HUES6 (cell line): ENCODE data around the gene RAB39A.
"Not testable (repeated sequence)": the region's sequence is repeated elsewhere in the genome, so short reads cannot be mapped to it uniquely, and the experiment has no call there.

Source experiments
- H3K27ac ChIP-seq: 2 replicates; pipeline ENCODE4 v1.7.0; 2013; ENCODE audit warnings: low read depth, mild to moderate bottlenecking, low read length, inconsistent platforms
- H3K27me3 ChIP-seq: 2 replicates; pipeline ENCODE4 v1.6.1; 2013; ENCODE audit warnings: low read length; ENCODE audit not compliant: control insufficient read depth, insufficient read depth
- H3K36me3 ChIP-seq: 2 replicates; pipeline ENCODE4 v1.6.1; 2013; ENCODE audit warnings: low read length; ENCODE audit not compliant: control insufficient read depth, insufficient read depth
- H3K4me1 ChIP-seq: 2 replicates; pipeline ENCODE4 v1.6.1; 2013; ENCODE audit warnings: low read length; ENCODE audit not compliant: control insufficient read depth, insufficient read depth
- H3K4me3 ChIP-seq: 2 replicates; pipeline ENCODE4 v1.5.1; 2013; ENCODE audit warnings: low read depth, low read length
- H3K9ac ChIP-seq: one replicate; pipeline ENCODE4 v1.6.1; 2013; ENCODE audit warnings: mild to moderate bottlenecking, low read length
- H3K9me3 ChIP-seq: 2 replicates; pipeline ENCODE4 v1.6.1; 2013; ENCODE audit warnings: low read depth, low read length; ENCODE audit not compliant: control insufficient read depth, insufficient read depth

The RAB39A gene

GRCh38 chr11:107927559-107927958 is 689 bp upstream of the RAB39A start:
- H3K27ac ChIP-seq, result no peak overlapping the region
- no peak overlapping the region for H3K9ac ChIP-seq
- H3K27me3 ChIP-seq, result peaks cover 5% of the 10 kb centered on the region; the same call in 1 of the 2 replicates
- no peaks in the 10 kb centered on the region for H3K9me3 ChIP-seq
- peaks cover 7% of the 10 kb centered on the region; the same call in 1 of the 2 replicates for H3K4me1 ChIP-seq
- no peaks in the 10 kb centered on the region for H3K36me3 ChIP-seq
- peak overlapping the region; percentile 57 for H3K4me3 ChIP-seq

- H3K9me3 ChIP-seq, result no peaks in the 10 kb centered on the region
- H3K9ac ChIP-seq, result peak overlapping the region; percentile 72
- H3K27ac ChIP-seq, result 0 out of 2 replicates have a peak overlapping the region, but pooled peaks have one; percentile 37
- H3K4me3 ChIP-seq, result peak overlapping the region; percentile 95
- H3K27me3 ChIP-seq, result no peaks in the 10 kb centered on the region; the same call in 1 of the 2 replicates
- no peaks in the 10 kb centered on the region for H3K36me3 ChIP-seq
- peaks cover 7% of the 10 kb centered on the region; the same call in 1 of the 2 replicates for H3K4me1 ChIP-seq
These were observed 689 bp downstream of the RAB39A start for GRCh38 chr11:107928767-107929507.

GRCh38 chr11:107929611-107930200 is 1.5 kb downstream of the RAB39A start:
- no peaks in the 10 kb centered on the region for H3K27me3 ChIP-seq
- H3K36me3 ChIP-seq, result no peaks in the 10 kb centered on the region
- peaks cover 7% of the 10 kb centered on the region; the same call in 1 of the 2 replicates for H3K4me1 ChIP-seq
- no peak overlapping the region for H3K27ac ChIP-seq
- no peaks in the 10 kb centered on the region for H3K9me3 ChIP-seq
- peak overlapping the region; percentile 95 for H3K4me3 ChIP-seq
- peak overlapping the region; percentile 72 for H3K9ac ChIP-seq

- H3K4me3 ChIP-seq, result no peak overlapping the region
- H3K9ac ChIP-seq, result no peak overlapping the region
- H3K27ac ChIP-seq, result no peak overlapping the region
- no peaks in the 10 kb centered on the region for H3K27me3 ChIP-seq
- no peaks in the 10 kb centered on the region for H3K36me3 ChIP-seq
- H3K9me3 ChIP-seq, result no peaks in the 10 kb centered on the region
- H3K4me1 ChIP-seq, result peaks cover 7% of the 10 kb centered on the region; the same call in 1 of the 2 replicates
These were observed 3.0 kb downstream of the RAB39A start for GRCh38 chr11:107931206-107931605.

- no peak overlapping the region for H3K9ac ChIP-seq
- no peaks in the 10 kb centered on the region for H3K27me3 ChIP-seq
- H3K27ac ChIP-seq, result peak overlapping the region; percentile 2; the same call in 1 of the 2 replicates
- no peaks in the 10 kb centered on the region for H3K9me3 ChIP-seq
- peaks cover 10% of the 10 kb centered on the region for H3K4me1 ChIP-seq
- no peaks in the 10 kb centered on the region for H3K36me3 ChIP-seq
- no peak overlapping the region; the same call in 1 of the 2 replicates for H3K4me3 ChIP-seq
These were observed 19.7 kb downstream of the RAB39A start for GRCh38 chr11:107947904-107948303.

- H3K4me3 ChIP-seq, H3K9me3 ChIP-seq, H3K27ac ChIP-seq, H3K36me3 ChIP-seq, H3K9ac ChIP-seq, H3K4me1 ChIP-seq, H3K27me3 ChIP-seq: not testable (repeated sequence)
These were observed 20.1 kb downstream of the RAB39A start for GRCh38 chr11:107948328-107948727.

GRCh38 chr11:107951155-107951554 is 22.9 kb downstream of the RAB39A start:
- no peaks in the 10 kb centered on the region for H3K27me3 ChIP-seq
- no peak overlapping the region for H3K9ac ChIP-seq
- H3K4me3 ChIP-seq, result no peak overlapping the region
- H3K36me3 ChIP-seq, result no peaks in the 10 kb centered on the region
- no peak overlapping the region for H3K27ac ChIP-seq
- no peaks in the 10 kb centered on the region for H3K9me3 ChIP-seq
- peaks cover 13% of the 10 kb centered on the region for H3K4me1 ChIP-seq

GRCh38 chr11:107953446-107953845 is 25.2 kb downstream of the RAB39A start:
- no peaks in the 10 kb centered on the region for H3K9me3 ChIP-seq
- no peak overlapping the region for H3K9ac ChIP-seq
- H3K4me3 ChIP-seq, result no peak overlapping the region
- H3K27ac ChIP-seq, result no peak overlapping the region
- peaks cover 8% of the 10 kb centered on the region; the same call in 1 of the 2 replicates for H3K4me1 ChIP-seq
- H3K27me3 ChIP-seq, result no peaks in the 10 kb centered on the region
- no peaks in the 10 kb centered on the region for H3K36me3 ChIP-seq

- Histone ChIP-seq H3K9me3 (no peaks in the 10 kb centered on the region), H3K4me1 (0 out of 2 replicates have a peak, but pooled peaks cover 4% of the 10 kb centered on the region), H3K27me3 (no peaks in the 10 kb centered on the region), H3K9ac (no peak overlapping the region), H3K36me3 (no peaks in the 10 kb centered on the region), H3K4me3 (no peak overlapping the region), H3K27ac (no peak overlapping the region)
These were observed 28.3 kb downstream of the RAB39A start for GRCh38 chr11:107956543-107956942.

GRCh38 chr11:107957109-107957588 is 28.9 kb downstream of the RAB39A start:
- H3K36me3 ChIP-seq, result no peaks in the 10 kb centered on the region; the same call in 1 of the 2 replicates
- no peaks in the 10 kb centered on the region for H3K9me3 ChIP-seq
- H3K27me3 ChIP-seq, result no peaks in the 10 kb centered on the region
- H3K4me1 ChIP-seq, result 0 out of 2 replicates have a peak, but pooled peaks cover 4% of the 10 kb centered on the region
- no peak overlapping the region for H3K4me3 ChIP-seq
- H3K27ac ChIP-seq, result no peak overlapping the region
- H3K9ac ChIP-seq, result no peak overlapping the region

- no peak overlapping the region for H3K4me3 ChIP-seq
- no peaks in the 10 kb centered on the region for H3K27me3 ChIP-seq
- H3K9ac ChIP-seq, result no peak overlapping the region
- H3K9me3 ChIP-seq, result no peaks in the 10 kb centered on the region
- peaks cover 7% of the 10 kb centered on the region for H3K36me3 ChIP-seq
- H3K4me1 ChIP-seq, result no peaks in the 10 kb centered on the region
- H3K27ac ChIP-seq, result no peak overlapping the region
These were observed 33.2 kb downstream of the RAB39A start for GRCh38 chr11:107961480-107961879.
